ENCODE measurements around the gene OR13C4.

OR13C4 gene

DNA sequence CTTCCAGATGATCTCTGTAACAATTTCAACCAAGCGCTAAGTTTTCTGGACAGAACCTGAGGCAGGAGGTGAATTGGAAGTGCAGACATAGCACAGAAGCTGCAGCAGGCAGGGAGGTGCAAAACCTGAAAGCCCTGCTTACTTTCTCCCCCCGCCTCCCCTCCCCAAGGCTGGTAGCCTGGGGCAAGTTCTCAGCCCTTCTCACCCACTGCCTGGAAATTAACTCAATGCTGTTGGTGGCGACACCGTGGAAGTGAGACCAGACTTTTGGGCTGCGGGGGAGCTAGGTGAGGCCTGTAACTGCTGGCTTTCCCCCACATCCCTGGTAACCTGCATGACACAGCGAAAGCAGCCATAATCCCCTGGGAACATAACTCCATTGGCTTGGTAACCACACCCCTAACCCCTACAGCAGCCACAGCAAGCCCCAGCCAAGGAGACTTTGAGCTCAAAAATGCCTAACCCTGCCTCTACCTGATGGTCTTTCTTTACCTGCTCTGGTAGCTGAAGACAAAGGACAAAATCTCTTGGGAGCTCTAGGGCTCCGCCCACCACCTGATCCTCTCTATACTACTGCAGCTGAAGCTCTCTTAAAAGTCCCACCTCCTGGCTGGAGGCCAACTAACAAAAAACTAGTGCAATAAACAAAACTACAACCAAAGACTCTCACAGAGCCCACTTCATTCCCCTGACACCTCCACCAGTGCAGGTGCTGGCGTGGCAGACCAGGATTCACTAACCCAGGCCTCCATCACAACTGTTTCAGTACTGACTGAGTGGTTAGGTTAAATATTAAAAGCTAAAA lies 30.0 kb upstream of the OR13C4 start:
- TF ChIP-seq CTCF (IDR thresholded peaks at IDR 0.05; ENCODE audit: insufficient read depth, low read length, poor library complexity, severe bottlenecking), result no peak
- no peaks in the 10 kb centered on the region for H3K36me3 ChIP-seq (ENCODE audit: control insufficient read depth, insufficient read depth, low read length)
- no peaks in the 10 kb centered on the region for H3K27me3 ChIP-seq (replicated peaks; ENCODE audit: control insufficient read depth, insufficient read depth, low read length)
- no peak for DNase-seq (ENCODE audit: extremely low read depth, insufficient read length)
- no peak overlapping the region for H3K4me3 ChIP-seq (replicated peaks; ENCODE audit: low read depth, low read length)

- no peaks in the 10 kb centered on the region for H3K27me3 ChIP-seq (replicated peaks; ENCODE audit: control insufficient read depth, insufficient read depth, low read length)
- no peak for TF ChIP-seq CTCF (IDR thresholded peaks at IDR 0.05; ENCODE audit: insufficient read depth, low read length, poor library complexity, severe bottlenecking)
- H3K4me3 ChIP-seq (replicated peaks; ENCODE audit: low read depth, low read length), result no peak overlapping the region
- DNase-seq (ENCODE audit: extremely low read depth, insufficient read length), result no peak
- no peaks in the 10 kb centered on the region for H3K36me3 ChIP-seq (ENCODE audit: control insufficient read depth, insufficient read depth, low read length)
Measured at GRCh38 chr9:104555521-104555920, 28.5 kb upstream of the OR13C4 start.

GRCh38 chr9:104553261-104553660 lies 26.3 kb upstream of the OR13C4 start:
- no peaks in the 10 kb centered on the region for H3K36me3 ChIP-seq (ENCODE audit: control insufficient read depth, insufficient read depth, low read length)
- no peak for DNase-seq (ENCODE audit: extremely low read depth, insufficient read length)
- TF ChIP-seq CTCF (IDR thresholded peaks at IDR 0.05; ENCODE audit: insufficient read depth, low read length, poor library complexity, severe bottlenecking), result no peak
- no peak overlapping the region for H3K4me3 ChIP-seq (replicated peaks; ENCODE audit: low read depth, low read length)
- H3K27me3 ChIP-seq (replicated peaks; ENCODE audit: control insufficient read depth, insufficient read depth, low read length), result no peaks in the 10 kb centered on the region

DNA sequence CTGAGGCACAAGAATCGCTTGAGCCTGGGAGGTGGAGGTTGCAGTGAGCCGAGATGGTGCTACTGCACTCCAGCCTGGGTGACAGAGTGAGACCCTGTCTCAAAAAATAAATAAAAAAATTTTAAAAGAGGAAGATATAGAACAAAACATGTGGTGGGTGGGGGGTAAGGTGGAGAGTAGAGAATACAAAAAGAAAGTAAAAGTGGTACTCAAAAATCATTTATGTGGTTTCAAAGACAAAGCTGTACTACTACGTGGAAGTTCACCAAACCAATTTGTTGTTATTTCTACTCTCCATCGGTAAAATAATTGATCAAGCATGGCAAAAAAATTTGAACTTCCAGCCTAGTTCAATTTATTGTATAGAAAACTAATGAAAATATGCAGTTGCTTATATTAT lies 17.6 kb upstream of the OR13C4 start:
- Histone ChIP-seq H3K4me3 (replicated peaks; ENCODE audit: low read depth, low read length) (no peak overlapping the region), H3K36me3 (ENCODE audit: control insufficient read depth, insufficient read depth, low read length) (no peaks in the 10 kb centered on the region), H3K27me3 (replicated peaks; ENCODE audit: control insufficient read depth, insufficient read depth, low read length) (no peaks in the 10 kb centered on the region)
- no peak for TF ChIP-seq CTCF (IDR thresholded peaks at IDR 0.05; ENCODE audit: insufficient read depth, low read length, poor library complexity, severe bottlenecking)
- DNase-seq (ENCODE audit: extremely low read depth, insufficient read length), result no peak

DNA sequence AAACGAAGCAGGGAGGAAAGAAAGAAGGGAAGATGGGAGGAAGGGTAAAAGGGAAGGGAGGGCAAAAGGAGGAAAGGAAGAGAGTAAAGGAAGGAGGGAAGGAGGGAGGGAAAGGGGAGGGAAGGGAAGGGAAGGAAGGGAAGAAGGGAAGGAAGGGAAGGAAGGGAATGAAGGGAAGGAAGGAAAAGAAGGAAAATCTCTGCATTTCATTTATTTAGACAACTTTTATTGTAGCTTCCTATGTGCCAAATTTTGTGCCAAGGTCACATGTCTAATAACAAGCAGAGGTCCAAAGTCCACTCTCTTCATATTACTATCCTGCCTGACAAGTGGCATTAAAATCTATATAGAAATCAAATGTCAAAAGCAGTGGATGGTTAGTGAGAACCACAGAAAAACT lies 12.3 kb upstream of the OR13C4 start:
- TF ChIP-seq CTCF (IDR thresholded peaks at IDR 0.05; ENCODE audit: insufficient read depth, low read length, poor library complexity, severe bottlenecking), result no peak
- H3K27me3 ChIP-seq (replicated peaks; ENCODE audit: control insufficient read depth, insufficient read depth, low read length), result no peaks in the 10 kb centered on the region; the same call in 1 of the 2 replicates
- no peaks in the 10 kb centered on the region for H3K36me3 ChIP-seq (ENCODE audit: control insufficient read depth, insufficient read depth, low read length)
- no peak overlapping the region for H3K4me3 ChIP-seq (replicated peaks; ENCODE audit: low read depth, low read length)
- DNase-seq (ENCODE audit: extremely low read depth, insufficient read length), result no peak
